ENCODE data around the gene CHRNE.

DNA sequence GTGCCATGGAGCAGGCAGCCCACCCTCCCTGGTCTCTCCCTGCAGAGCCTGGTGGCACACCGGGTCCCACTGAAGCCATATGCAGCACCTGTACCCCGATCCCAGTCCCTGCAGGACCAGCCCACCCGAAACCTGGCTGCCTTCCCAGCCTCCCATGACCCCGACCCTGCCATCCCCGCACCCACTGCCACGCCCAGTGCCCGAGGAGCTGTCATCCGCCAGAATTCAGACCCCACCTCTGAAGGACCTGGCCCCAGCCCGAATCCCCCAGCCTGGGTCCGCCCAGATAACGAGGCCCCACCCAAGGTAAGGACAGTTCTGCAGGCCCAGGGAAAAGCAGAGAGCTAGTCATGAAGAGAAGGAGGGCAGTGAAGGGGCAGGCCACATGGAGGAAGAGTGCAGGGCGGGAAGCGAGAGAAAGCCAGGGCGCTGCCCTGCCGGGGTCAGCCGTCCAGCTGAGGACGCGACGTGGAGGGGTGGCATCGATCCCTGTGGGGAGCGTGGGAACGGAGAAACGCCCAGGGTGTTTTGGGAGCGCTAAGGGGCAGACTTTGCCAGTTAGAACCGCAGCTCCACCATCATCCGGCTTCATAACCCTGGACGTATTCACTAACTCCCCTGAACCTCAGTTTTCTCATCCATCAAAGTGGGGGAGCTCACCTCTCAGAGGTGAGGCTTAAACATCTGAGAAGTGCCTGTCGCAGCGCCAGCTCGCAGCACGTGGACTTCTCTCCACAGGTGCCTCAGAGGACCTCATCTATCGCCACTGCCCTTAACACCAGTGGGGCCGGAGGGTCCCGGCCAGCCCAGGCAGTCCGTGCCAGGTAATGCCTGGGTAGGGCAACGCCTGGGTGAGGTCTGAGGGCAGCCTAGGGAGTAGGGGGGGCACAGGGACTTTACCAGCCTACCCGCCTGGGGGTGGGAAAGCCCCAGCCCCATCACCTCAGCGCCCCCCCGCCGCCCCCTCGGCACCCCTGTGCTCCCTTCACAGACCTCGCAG lies 11.2 kb downstream of the CHRNE start:
- TF ChIP-seq CTCF (IDR thresholded peaks at IDR 0.05; ENCODE audit: poor library complexity, severe bottlenecking) (no peak), EZH2 (IDR thresholded peaks at IDR 0.05; ENCODE audit: borderline replicate concordance, insufficient read depth, low read length, poor library complexity, severe bottlenecking) (no peak), EP300 (conservative IDR thresholded peaks at IDR 0.05; ENCODE audit: poor library complexity, severe bottlenecking) (no peak), POLR2AphosphoS5 (IDR thresholded peaks at IDR 0.05) (no peak), RAD21 (conservative IDR thresholded peaks at IDR 0.05) (no peak), SMC3 (conservative IDR thresholded peaks at IDR 0.05; ENCODE audit: poor library complexity) (no peak), MXI1 (conservative IDR thresholded peaks at IDR 0.05; ENCODE audit: poor library complexity, severe bottlenecking) (no peak), TAF1 (IDR thresholded peaks at IDR 0.05; ENCODE audit: low read depth) (no peak)

Measured in neural cell (in vitro differentiated cells).